ENCODE results near the gene LHX1.

Gene LHX1

DNA sequence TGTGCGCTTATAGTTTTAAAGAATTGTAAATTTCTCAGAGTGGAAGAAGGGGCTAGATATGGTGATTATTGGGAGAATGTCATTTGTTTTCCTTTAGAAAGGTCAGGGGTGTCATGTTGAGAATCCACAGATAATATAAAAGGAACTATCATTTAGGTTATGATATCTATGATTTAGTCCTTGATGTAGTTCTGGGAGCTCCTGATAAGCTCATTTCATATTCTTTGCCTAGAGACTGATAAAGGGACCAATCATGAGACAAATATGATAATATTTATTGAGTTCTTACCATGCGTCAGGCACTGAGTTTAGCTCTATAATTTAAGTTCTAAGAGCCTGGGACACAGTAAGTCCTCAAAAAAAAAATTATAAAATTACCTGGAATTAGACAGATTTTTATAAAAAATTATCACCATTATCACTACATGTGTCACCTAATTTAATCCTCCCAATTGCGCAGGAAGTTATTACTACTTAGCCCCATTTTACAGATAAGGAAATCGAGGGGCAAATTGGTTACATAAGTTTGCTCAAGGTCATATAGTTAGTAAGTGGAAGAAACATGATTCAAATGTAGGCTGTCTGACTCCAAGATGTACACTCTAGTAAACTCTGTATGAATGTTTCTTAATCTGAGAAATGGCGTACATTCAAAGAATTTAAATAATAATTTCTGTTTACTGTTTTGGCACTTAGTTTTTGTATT lies 14.0 kb downstream of the LHX1 start:
- H3K9me3 ChIP-seq (ENCODE audit: insufficient read depth, low read depth, low read length): no peaks in the 10 kb centered on the region
- peak overlapping the region; percentile 89 for H3K9ac ChIP-seq (ENCODE audit: low read depth, low read length, poor library complexity, severe bottlenecking)
- H3K27me3 ChIP-seq (ENCODE audit: insufficient read depth, low read length, poor library complexity, severe bottlenecking): no peaks in the 10 kb centered on the region
- H3K79me2 ChIP-seq (ENCODE audit: insufficient read depth, low read length): peaks cover 70% of the 10 kb centered on the region
- peaks cover 67% of the 10 kb centered on the region for H3K4me1 ChIP-seq (ENCODE audit: insufficient read depth, low read length, poor library complexity, severe bottlenecking)
- H3K4me3 ChIP-seq (ENCODE audit: low read length, poor library complexity, severe bottlenecking): peak overlapping the region; percentile 91
- no peaks in the 10 kb centered on the region for H3F3A ChIP-seq (ENCODE audit: low read depth)
- H3K36me3 ChIP-seq (ENCODE audit: insufficient read depth, low read length): peaks cover 34% of the 10 kb centered on the region; the same call in 1 of the 2 replicates
- peak overlapping the region; percentile 96 for H3K4me2 ChIP-seq (ENCODE audit: low read depth, low read length, poor library complexity, severe bottlenecking)
- H4K20me1 ChIP-seq (ENCODE audit: insufficient read depth, low read length, poor library complexity, severe bottlenecking): peaks cover 52% of the 10 kb centered on the region
- H3K9me2 ChIP-seq (replicated peaks; ENCODE audit: low read depth, low read length): no peaks in the 10 kb centered on the region
- TF ChIP-seq CTCF (conservative IDR thresholded peaks at IDR 0.05; ENCODE audit: low read length) (no peak), EZH2phosphoT487 (IDR thresholded peaks at IDR 0.05; ENCODE audit: borderline replicate concordance) (no peak)
- H2AFZ ChIP-seq (ENCODE audit: low read length): no peak overlapping the region

DNA sequence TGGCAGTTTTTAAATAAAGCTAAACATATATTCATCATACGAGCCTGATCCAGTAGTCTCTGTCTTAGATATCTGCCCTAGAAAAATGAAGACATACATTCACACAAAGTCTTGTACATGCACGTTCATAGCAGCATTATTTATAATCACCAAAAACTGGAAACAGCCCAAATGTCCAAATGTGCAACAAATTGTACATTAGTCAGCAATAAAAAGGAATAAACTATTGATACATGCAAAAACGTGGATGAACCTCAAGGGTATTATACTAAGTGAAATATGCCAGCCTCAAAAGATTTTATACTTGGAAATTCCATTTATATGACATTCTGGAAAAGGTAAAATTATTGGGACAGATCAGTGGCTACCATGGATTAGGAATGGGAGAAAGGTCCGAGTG lies 34.2 kb downstream of the LHX1 start:
- H3F3A ChIP-seq (ENCODE audit: low read depth): no peaks in the 10 kb centered on the region
- no peak overlapping the region for H3K4me3 ChIP-seq (ENCODE audit: low read length, poor library complexity, severe bottlenecking)
- no peak overlapping the region for H2AFZ ChIP-seq (ENCODE audit: low read length)
- H3K9me2 ChIP-seq (replicated peaks; ENCODE audit: low read depth, low read length): no peaks in the 10 kb centered on the region
- TF ChIP-seq EZH2phosphoT487 (IDR thresholded peaks at IDR 0.05; ENCODE audit: borderline replicate concordance) (no peak), CTCF (conservative IDR thresholded peaks at IDR 0.05; ENCODE audit: low read length) (no peak)
- no peaks in the 10 kb centered on the region for H3K9me3 ChIP-seq (ENCODE audit: insufficient read depth, low read depth, low read length)
- peaks cover 9% of the 10 kb centered on the region for H4K20me1 ChIP-seq (ENCODE audit: insufficient read depth, low read length, poor library complexity, severe bottlenecking)
- no peak overlapping the region for H3K4me2 ChIP-seq (ENCODE audit: low read depth, low read length, poor library complexity, severe bottlenecking)
- no peaks in the 10 kb centered on the region for H3K27me3 ChIP-seq (ENCODE audit: insufficient read depth, low read length, poor library complexity, severe bottlenecking)
- H3K4me1 ChIP-seq (ENCODE audit: insufficient read depth, low read length, poor library complexity, severe bottlenecking): no peaks in the 10 kb centered on the region
- H3K79me2 ChIP-seq (ENCODE audit: insufficient read depth, low read length): peaks cover 76% of the 10 kb centered on the region
- H3K36me3 ChIP-seq (ENCODE audit: insufficient read depth, low read length): peaks cover 21% of the 10 kb centered on the region; the same call in 1 of the 2 replicates
- no peak overlapping the region for H3K9ac ChIP-seq (ENCODE audit: low read depth, low read length, poor library complexity, severe bottlenecking)

GRCh38 chr17:36972186-36972700 lies 35.0 kb downstream of the LHX1 start:
- H3K4me2 ChIP-seq (ENCODE audit: low read depth, low read length, poor library complexity, severe bottlenecking): no peak overlapping the region
- no peaks in the 10 kb centered on the region for H3K27me3 ChIP-seq (ENCODE audit: insufficient read depth, low read length, poor library complexity, severe bottlenecking)
- no peak for TF ChIP-seq EZH2phosphoT487 (IDR thresholded peaks at IDR 0.05; ENCODE audit: borderline replicate concordance)
- TF ChIP-seq CTCF (conservative IDR thresholded peaks at IDR 0.05; ENCODE audit: low read length): no peak
- peaks cover 11% of the 10 kb centered on the region for H4K20me1 ChIP-seq (ENCODE audit: insufficient read depth, low read length, poor library complexity, severe bottlenecking)
- H2AFZ ChIP-seq (ENCODE audit: low read length): no peak overlapping the region
- no peaks in the 10 kb centered on the region for H3K9me2 ChIP-seq (replicated peaks; ENCODE audit: low read depth, low read length)
- H3K4me3 ChIP-seq (ENCODE audit: low read length, poor library complexity, severe bottlenecking): no peak overlapping the region
- H3K9me3 ChIP-seq (ENCODE audit: insufficient read depth, low read depth, low read length): no peaks in the 10 kb centered on the region
- no peak overlapping the region for H3K9ac ChIP-seq (ENCODE audit: low read depth, low read length, poor library complexity, severe bottlenecking)
- no peaks in the 10 kb centered on the region for H3K4me1 ChIP-seq (ENCODE audit: insufficient read depth, low read length, poor library complexity, severe bottlenecking)
- peaks cover 76% of the 10 kb centered on the region for H3K79me2 ChIP-seq (ENCODE audit: insufficient read depth, low read length)
- H3F3A ChIP-seq (ENCODE audit: low read depth): no peaks in the 10 kb centered on the region
- H3K36me3 ChIP-seq (ENCODE audit: insufficient read depth, low read length): peaks cover 20% of the 10 kb centered on the region; the same call in 1 of the 2 replicates

Data from Loucy (cell line).